Parathyroid adenoma (tissue), 2 donors: Measurements from ENCODE around the gene DMD.

Source experiments
- H2AFZ ChIP-seq: fragments of 300-600 bp; sonication (generic); one replicate; pipeline ENCODE4 v1.7.0; 2017; ENCODE audit warnings: antibody characterized with exemption, mild to moderate bottlenecking
- H3K27ac ChIP-seq: fragments of 300-600 bp; sonication (generic); one replicate; pipeline ENCODE4 v1.7.0; 2017
- H3K27me3 ChIP-seq: fragments of 300-600 bp; sonication (generic); one replicate; pipeline ENCODE4 v1.7.0; 2017; ENCODE audit warnings: low read length; ENCODE audit not compliant: control insufficient read depth, insufficient read depth
- H3K36me3 ChIP-seq: fragments of 300-600 bp; sonication (generic); one replicate; pipeline ENCODE4 v1.7.0; 2017; ENCODE audit warnings: low read length; ENCODE audit not compliant: control insufficient read depth, insufficient read depth
- H3K4me1 ChIP-seq: fragments of 300-600 bp; sonication (generic); one replicate; pipeline ENCODE4 v1.7.0; 2017; ENCODE audit warnings: control low read depth
- H3K4me2 ChIP-seq: fragments of 300-600 bp; sonication (generic); one replicate; pipeline ENCODE4 v1.7.0; 2017; ENCODE audit warnings: low read length
- H3K4me3 ChIP-seq: fragments of 300-600 bp; sonication (generic); one replicate; pipeline ENCODE4 v1.7.0; 2017; ENCODE audit warnings: low read depth, low read length
- H3K79me2 ChIP-seq: fragments of 300-600 bp; sonication (generic); one replicate; pipeline ENCODE4 v1.7.0; 2017; ENCODE audit warnings: control low read depth
- H3K9ac ChIP-seq: fragments of 300-600 bp; sonication (generic); one replicate; pipeline ENCODE4 v1.7.0; 2017; ENCODE audit warnings: mild to moderate bottlenecking
- H3K9me3 ChIP-seq: fragments of 300-600 bp; sonication (generic); one replicate; pipeline ENCODE4 v1.7.0; 2017; ENCODE audit warnings: low read length; ENCODE audit not compliant: control insufficient read depth
- CTCF ChIP-seq: fragments of 300-600 bp; sonication (generic); IDR thresholded peaks from one replicate; pipeline ENCODE4 v1.7.0; 2017; ENCODE audit warnings: antibody characterized with exemption, mild to moderate bottlenecking
- donor health status: primary hyperparathyroidism.

DMD gene

GRCh38 chrX:31071262-31071661 is 2140.1 kb downstream of the DMD start:
- Histone ChIP-seq H2AFZ (no peak overlapping the region), H3K4me3 (no peak overlapping the region), H3K9me3 (no peaks in the 10 kb centered on the region)

GRCh38 chrX:31070057-31070468 is 2141.3 kb downstream of the DMD start:
- Histone ChIP-seq H3K36me3 (no peaks in the 10 kb centered on the region), H3K27me3 (no peaks in the 10 kb centered on the region), H3K9ac (no peak overlapping the region), H3K27ac (no peak overlapping the region), H2AFZ (no peak overlapping the region), H3K4me2 (no peak overlapping the region), H3K4me1 (no peaks in the 10 kb centered on the region), H3K9me3 (no peaks in the 10 kb centered on the region), H3K79me2 (no peaks in the 10 kb centered on the region), H3K4me3 (no peak overlapping the region)
- no peak for TF ChIP-seq CTCF

More at GRCh38 chrX:31071262-31071661, 2140.1 kb downstream of the DMD start:
- no peaks in the 10 kb centered on the region for H3K4me1 ChIP-seq
- no peak overlapping the region for H3K27ac ChIP-seq
- no peaks in the 10 kb centered on the region for H3K79me2 ChIP-seq
- TF ChIP-seq CTCF, result no peak
- H3K4me2 ChIP-seq, result no peak overlapping the region
- H3K27me3 ChIP-seq, result no peaks in the 10 kb centered on the region
- H3K36me3 ChIP-seq, result no peaks in the 10 kb centered on the region
- H3K9ac ChIP-seq, result no peak overlapping the region
